Uterus (tissue), 4 donors: ENCODE data around the gene PTPRE. TPM values are rescaled to one million over a fixed set of nuclear protein-coding genes. Genes with fewer than 3 reads are reported as not detected.

Experiments used
- DNase-seq, 2 donors: peaks; one replicate each; pipeline ENCODE4 v3.0.0-alpha.2; 2019 to 2020
- H3K27ac ChIP-seq, 2 donors: fragments of 200-600 bp; sonication (generic); 1 replicate in 1 of 2; 2 replicates in 1 of 2; pipeline ENCODE4 v1.5.1; 2016 to 2018
- H3K27me3 ChIP-seq, 2 donors: fragments of 200-600 bp; sonication (generic); one replicate each; pipeline ENCODE4 v1.5.1; 2018 to 2019; ENCODE audit warnings: control low read depth in 1 of 2
- H3K36me3 ChIP-seq, 2 donors: fragments of 200-600 bp; sonication (generic); one replicate each; pipeline ENCODE4 v1.5.1; 2019; ENCODE audit warnings: control low read depth in 1 of 2
- H3K4me1 ChIP-seq, 2 donors: fragments of 200-600 bp; sonication (generic); one replicate each; pipeline ENCODE4 v1.5.1; 2018 to 2019; ENCODE audit warnings: control low read depth in 1 of 2
- H3K4me3 ChIP-seq, 2 donors: fragments of 200-600 bp; sonication (generic); 1 replicate in 1 of 2; 2 replicates in 1 of 2; pipeline ENCODE4 v1.5.1; 2018 to 2019; ENCODE audit warnings: mild to moderate bottlenecking in 1 of 2
- H3K9me3 ChIP-seq, 2 donors: fragments of 200-600 bp; sonication (generic); one replicate each; pipeline ENCODE4 v1.5.1; 2019; ENCODE audit warnings: control low read depth in 1 of 2
- CTCF ChIP-seq, 4 experiments: fragments of 200-600 bp in 2 of 4; fragments of 450-650 bp in 2 of 4; sonication (generic) in 2 of 4; IDR thresholded peaks; one replicate each; pipeline ENCODE4 v1.5.1; 2016 to 2019; ENCODE audit warnings: antibody characterized with exemption in 4 of 4, mild to moderate bottlenecking in 2 of 4, moderate library complexity in 1 of 4
- POLR2A ChIP-seq, 2 donors: fragments of 450-650 bp; IDR thresholded peaks; one replicate each; pipeline ENCODE4 v1.6.1; 2016; ENCODE audit warnings: antibody characterized with exemption in 2 of 2, mild to moderate bottlenecking in 1 of 2, moderate library complexity in 1 of 2
- intact Hi-C: fragments of 100-400 bp; cut with DNase I; formaldehyde crosslinking; loops from one replicate; pipeline ENCODE4 v1.15.1; 2023; ENCODE audit warnings: low total_unique reads
- total RNA-seq, 4 donors: library from RNA; depleted of rRNA in 3 of 4; stranded (reverse); fragments of >200 nt in 3 of 4; gene quantifications; one replicate each; pipeline versions ENCODE4 v1.1.0 to v1.2.4, GENCODE V29; 2014 to 2023
- donor health status: DM: yes; HTN: yes; CAD: no.

Gene PTPRE
- total RNA-seq, 4 donors from 2014 or later: 9.4 to 18.9 (median 16.3) TPM

- no peak for DNase-seq
- Histone ChIP-seq H3K36me3 (no peaks in the 10 kb centered on the region), H3K27ac (no peak overlapping the region), H3K4me3 (no peak overlapping the region), H3K27me3 (no peaks in the 10 kb centered on the region), H3K9me3 (no peaks in the 10 kb centered on the region), H3K4me1 (no peaks in the 10 kb centered on the region)
- intact Hi-C loops: no loop called here
- no peak for TF ChIP-seq CTCF (IDR thresholded peaks at IDR 0.05)
- TF ChIP-seq POLR2A (IDR thresholded peaks at IDR 0.05): no peak
These were observed 26.3 kb upstream of the PTPRE start for GRCh38 chr10:127880557-127880956.

GRCh38 chr10:127881262-127881661, 25.6 kb upstream of the PTPRE start:
- Histone ChIP-seq H3K4me3 (no peak overlapping the region), H3K27me3 (no peaks in the 10 kb centered on the region), H3K36me3 (no peaks in the 10 kb centered on the region), H3K27ac (no peak overlapping the region), H3K4me1 (no peaks in the 10 kb centered on the region), H3K9me3 (no peaks in the 10 kb centered on the region)
- no peak for TF ChIP-seq POLR2A (IDR thresholded peaks at IDR 0.05)
- no peak for TF ChIP-seq CTCF (IDR thresholded peaks at IDR 0.05)
- no peak for DNase-seq
- intact Hi-C loops: no loop called here

- H3K27ac ChIP-seq: no peak overlapping the region
These were observed 24.5 kb upstream of the PTPRE start for GRCh38 chr10:127882391-127882790.

GRCh38 chr10:127882801-127883459, 24.0 kb upstream of the PTPRE start:
- Histone ChIP-seq H3K9me3 (no peaks in the 10 kb centered on the region), H3K4me3 (no peak overlapping the region), H3K4me1 (no peaks in the 10 kb centered on the region), H3K27ac (no peak overlapping the region), H3K36me3 (no peaks in the 10 kb centered on the region), H3K27me3 (no peaks in the 10 kb centered on the region)
- intact Hi-C loops: no loop called here
- DNase-seq: no peak
- TF ChIP-seq POLR2A (IDR thresholded peaks at IDR 0.05): no peak
- no peak for TF ChIP-seq CTCF (IDR thresholded peaks at IDR 0.05)

More at GRCh38 chr10:127882391-127882790, 24.5 kb upstream of the PTPRE start:
- TF ChIP-seq CTCF (IDR thresholded peaks at IDR 0.05) (no peak), POLR2A (IDR thresholded peaks at IDR 0.05) (no peak)
- Histone ChIP-seq H3K4me3 (no peak overlapping the region), H3K27me3 (no peaks in the 10 kb centered on the region), H3K4me1 (no peaks in the 10 kb centered on the region), H3K36me3 (no peaks in the 10 kb centered on the region), H3K9me3 (no peaks in the 10 kb centered on the region)
- intact Hi-C loops: no loop called here
- no peak for DNase-seq

GRCh38 chr10:127883516-127883915, 23.4 kb upstream of the PTPRE start:
- intact Hi-C loops: no loop called here
- no peak overlapping the region for H3K4me3 ChIP-seq
- no peak for DNase-seq
- H3K4me1 ChIP-seq: no peaks in the 10 kb centered on the region
- no peaks in the 10 kb centered on the region for H3K27me3 ChIP-seq
- no peaks in the 10 kb centered on the region for H3K36me3 ChIP-seq
- no peaks in the 10 kb centered on the region for H3K9me3 ChIP-seq
- no peak overlapping the region for H3K27ac ChIP-seq
- TF ChIP-seq POLR2A (IDR thresholded peaks at IDR 0.05): no peak
- TF ChIP-seq CTCF (IDR thresholded peaks at IDR 0.05): no peak
